KMS-11 (cell line): ENCODE data around the gene ATP23.

Source experiments
- H2AFZ ChIP-seq: fragments of 200-600 bp; sonication (generic); 2 replicates; pipeline ENCODE4 v1.6.1; 2016; ENCODE audit warnings: antibody characterized with exemption, mixed run types, low read depth
- H3K27ac ChIP-seq: fragments of 200-600 bp; sonication (generic); 2 replicates; pipeline ENCODE4 v1.6.1; 2016; ENCODE audit warnings: mild to moderate bottlenecking, mixed run types
- H3K27me3 ChIP-seq: fragments of 200-600 bp; sonication (generic); 2 replicates; pipeline ENCODE4 v1.6.1; 2017; ENCODE audit warnings: mild to moderate bottlenecking, low read depth, mixed run types, moderate library complexity; ENCODE audit not compliant: insufficient read depth
- H3K36me3 ChIP-seq: fragments of 200-600 bp; sonication (generic); 2 replicates; pipeline ENCODE4 v1.6.1; 2017; ENCODE audit warnings: mild to moderate bottlenecking, mixed run types; ENCODE audit not compliant: insufficient read depth
- H3K4me1 ChIP-seq: fragments of 200-600 bp; sonication (generic); 2 replicates; pipeline ENCODE4 v1.6.1; 2016; ENCODE audit warnings: mild to moderate bottlenecking, low read depth, mixed run types; ENCODE audit not compliant: poor library complexity, severe bottlenecking
- H3K4me2 ChIP-seq: fragments of 200-600 bp; sonication (generic); 2 replicates; pipeline ENCODE4 v1.7.0; 2016; ENCODE audit warnings: mild to moderate bottlenecking, mixed run types
- H3K4me3 ChIP-seq: fragments of 200-600 bp; sonication (generic); IDR thresholded peaks from 2 replicates; pipeline ENCODE4 v1.6.1; 2017; ENCODE audit warnings: low read depth, low read length, mixed read lengths; ENCODE audit not compliant: insufficient read depth
- H3K79me2 ChIP-seq: fragments of 200-600 bp; sonication (generic); 2 replicates; pipeline ENCODE4 v1.6.1; 2016; ENCODE audit warnings: low read depth, mixed run types; ENCODE audit not compliant: insufficient read depth
- H3K9ac ChIP-seq: fragments of 200-600 bp; sonication (generic); 2 replicates; pipeline ENCODE4 v1.6.1; 2016; ENCODE audit warnings: mild to moderate bottlenecking, mixed run types
- H4K20me1 ChIP-seq: fragments of 200-600 bp; sonication (generic); 2 replicates; pipeline ENCODE4 v1.6.1; 2016; ENCODE audit warnings: mild to moderate bottlenecking, mixed run types; ENCODE audit not compliant: insufficient read depth
- CTCF ChIP-seq: fragments of 200-600 bp; sonication (generic); conservative IDR thresholded peaks from 2 replicates; pipeline ENCODE4 v1.6.1; 2017; ENCODE audit warnings: low read depth, mild to moderate bottlenecking, antibody characterized with exemption, low read length, moderate library complexity, mixed read lengths

ATP23 gene

DNA sequence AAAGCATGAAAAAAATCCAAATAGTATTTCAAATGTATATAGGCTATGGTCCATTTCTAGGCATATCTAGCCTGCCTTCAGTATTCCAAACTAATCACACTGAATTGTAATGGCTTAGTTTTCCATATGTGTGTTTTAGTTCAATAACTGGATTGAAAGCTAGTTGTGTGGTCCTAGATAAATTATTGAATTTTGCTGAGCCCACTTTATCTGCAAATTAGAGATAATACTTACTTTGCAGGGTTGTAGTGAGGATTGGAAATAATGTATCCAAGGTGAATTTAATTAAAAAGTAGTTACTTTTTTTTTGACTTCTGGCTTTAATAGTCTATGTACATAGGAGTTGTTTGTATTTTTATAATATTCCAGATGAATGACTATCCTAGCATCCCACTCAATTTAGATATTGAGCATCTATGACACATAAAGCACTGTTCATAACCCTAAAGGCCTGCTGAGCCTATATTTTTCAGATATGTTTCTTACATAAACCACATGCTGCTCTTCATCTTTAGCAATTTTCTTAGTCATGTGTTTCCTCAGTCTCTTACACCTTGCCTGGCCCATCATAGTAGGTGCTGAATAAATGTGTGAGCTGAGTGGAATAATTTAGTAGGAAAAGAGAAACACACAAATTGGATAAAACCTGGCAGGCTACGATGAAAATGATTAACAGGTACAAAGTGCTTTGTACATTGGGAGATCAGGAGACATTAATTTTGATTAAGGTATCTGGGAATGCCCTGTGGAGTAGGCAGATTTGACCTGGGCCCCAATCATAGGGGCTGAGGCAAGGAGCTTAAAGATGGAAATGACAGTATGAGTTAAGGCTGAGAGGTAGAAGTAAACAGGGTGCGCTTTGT is 1.1 kb upstream of the ATP23 start:
- Histone ChIP-seq H4K20me1 (no peaks in the 10 kb centered on the region), H3K36me3 (no peaks in the 10 kb centered on the region), H3K27ac (peak overlapping the region; percentile 70), H3K4me2 (peak overlapping the region; percentile 86), H2AFZ (peak overlapping the region; percentile 70), H3K9ac (peak overlapping the region; percentile 53), H3K4me3 (no peak overlapping the region), H3K79me2 (peaks cover 6% of the 10 kb centered on the region), H3K27me3 (no peaks in the 10 kb centered on the region), H3K4me1 (peaks cover 66% of the 10 kb centered on the region)
- TF ChIP-seq CTCF, result no peak

DNA sequence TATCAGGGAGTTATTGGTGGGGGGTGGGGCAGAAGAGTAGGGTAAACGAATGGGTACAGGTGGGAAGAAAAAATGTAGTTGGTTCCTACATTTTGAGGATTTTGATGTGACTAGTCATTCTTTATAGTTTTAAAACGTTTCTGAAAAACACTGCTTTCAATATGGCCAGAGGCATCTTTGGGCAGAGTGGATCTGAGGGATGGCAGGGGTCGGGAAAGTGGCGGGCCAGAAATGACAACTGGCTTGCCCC is 527 bp upstream of the ATP23 start:
- no peaks in the 10 kb centered on the region for H4K20me1 ChIP-seq
- H3K4me1 ChIP-seq, result peaks cover 62% of the 10 kb centered on the region
- no peak for TF ChIP-seq CTCF
- H3K27me3 ChIP-seq, result no peaks in the 10 kb centered on the region
- H3K79me2 ChIP-seq, result peaks cover 5% of the 10 kb centered on the region; the same call in 1 of the 2 replicates
- peak overlapping the region; percentile 70 for H3K27ac ChIP-seq
- peak overlapping the region; percentile 70 for H2AFZ ChIP-seq
- H3K4me2 ChIP-seq, result peak overlapping the region; percentile 86
- no peak overlapping the region for H3K4me3 ChIP-seq
- H3K9ac ChIP-seq, result peak overlapping the region; percentile 53
- no peaks in the 10 kb centered on the region for H3K36me3 ChIP-seq

GRCh38 chr12:57943438-57944080 is 2.2 kb downstream of the ATP23 start:
- Histone ChIP-seq H3K79me2 (peaks cover 5% of the 10 kb centered on the region; the same call in 1 of the 2 replicates), H2AFZ (no peak overlapping the region), H3K4me3 (no peak overlapping the region), H3K27me3 (no peaks in the 10 kb centered on the region), H3K4me1 (peaks cover 45% of the 10 kb centered on the region), H3K4me2 (no peak overlapping the region), H3K36me3 (no peaks in the 10 kb centered on the region), H4K20me1 (no peaks in the 10 kb centered on the region), H3K9ac (no peak overlapping the region), H3K27ac (no peak overlapping the region)
- no peak for TF ChIP-seq CTCF

DNA sequence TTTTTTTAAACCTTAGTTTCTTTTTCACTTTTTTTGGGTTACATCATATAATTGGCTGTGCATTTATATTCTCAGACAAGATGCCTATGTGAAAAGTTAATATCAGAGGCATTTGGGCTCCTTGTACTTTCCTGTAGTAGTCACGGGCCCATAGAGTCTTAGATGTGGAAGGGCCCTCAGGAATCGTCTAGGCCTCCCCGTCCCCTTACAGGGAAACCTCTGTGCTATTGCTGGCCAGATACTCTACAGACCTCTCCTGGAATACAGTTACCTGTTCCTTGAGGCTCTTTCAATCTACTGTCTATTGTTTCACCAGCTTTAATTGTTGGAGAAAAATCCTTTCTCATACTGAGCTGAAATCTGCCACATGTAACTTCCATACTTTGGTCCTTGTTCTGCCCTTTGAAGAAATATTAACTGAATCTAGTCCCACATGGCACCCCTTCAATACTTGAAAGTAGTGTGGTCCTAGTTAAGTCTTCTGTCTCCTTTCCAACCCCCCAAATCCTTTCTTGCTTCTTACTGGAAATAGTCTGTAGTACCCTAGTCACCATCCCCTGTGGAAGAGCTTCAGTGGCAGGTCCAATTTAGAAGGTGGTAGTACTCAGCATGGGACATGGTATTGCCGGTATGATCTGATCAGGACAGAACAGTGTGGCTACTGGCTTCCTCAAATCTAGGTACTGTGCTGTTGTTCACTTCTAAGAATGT is 3.1 kb downstream of the ATP23 start:
- H3K4me1 ChIP-seq, result peaks cover 36% of the 10 kb centered on the region
- no peaks in the 10 kb centered on the region for H3K36me3 ChIP-seq
- H3K27me3 ChIP-seq, result no peaks in the 10 kb centered on the region
- H3K4me3 ChIP-seq, result no peak overlapping the region
- peaks cover 5% of the 10 kb centered on the region; the same call in 1 of the 2 replicates for H3K79me2 ChIP-seq
- H3K9ac ChIP-seq, result no peak overlapping the region
- H4K20me1 ChIP-seq, result no peaks in the 10 kb centered on the region
- H3K4me2 ChIP-seq, result no peak overlapping the region
- no peak overlapping the region for H2AFZ ChIP-seq
- TF ChIP-seq CTCF, result no peak
- no peak overlapping the region for H3K27ac ChIP-seq
